AG09319 (cell line): Measurements from ENCODE around the gene ARMH1.
A peak's percentile ranks its signal among the peaks of the same experiment; 100 is the strongest.

Source experiments
- DNase-seq: peaks from one replicate; pipeline ENCODE4 v3.0.0-alpha.2; 2010; ENCODE audit warnings: low read depth; ENCODE audit errors: extremely low read depth
- TF ChIP-seq, protein P1 (sequence below): IDR thresholded peaks from 2 replicates; pipeline ENCODE4 v1.5.1; 2011; ENCODE audit warnings: low read depth, mild to moderate bottlenecking, inconsistent platforms, low read length, moderate library complexity

ARMH1 gene

DNA sequence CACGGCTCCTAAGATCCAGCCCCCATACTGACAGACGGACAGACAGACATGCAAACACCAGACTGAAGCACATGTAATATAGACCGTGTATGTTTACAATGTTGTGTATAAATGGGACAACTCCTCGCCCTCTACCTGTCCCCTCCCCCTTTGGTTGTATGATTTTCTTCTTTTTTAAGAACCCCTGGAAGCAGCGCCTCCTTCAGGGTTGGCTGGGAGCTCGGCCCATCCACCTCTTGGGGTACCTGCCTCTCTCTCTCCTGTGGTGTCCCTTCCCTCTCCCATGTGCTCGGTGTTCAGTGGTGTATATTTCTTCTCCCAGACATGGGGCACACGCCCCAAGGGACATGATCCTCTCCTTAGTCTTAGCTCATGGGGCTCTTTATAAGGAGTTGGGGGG, 23.4 kb upstream of the ARMH1 start:
- no peak for DNase-seq
- TF ChIP-seq, protein P1, sequence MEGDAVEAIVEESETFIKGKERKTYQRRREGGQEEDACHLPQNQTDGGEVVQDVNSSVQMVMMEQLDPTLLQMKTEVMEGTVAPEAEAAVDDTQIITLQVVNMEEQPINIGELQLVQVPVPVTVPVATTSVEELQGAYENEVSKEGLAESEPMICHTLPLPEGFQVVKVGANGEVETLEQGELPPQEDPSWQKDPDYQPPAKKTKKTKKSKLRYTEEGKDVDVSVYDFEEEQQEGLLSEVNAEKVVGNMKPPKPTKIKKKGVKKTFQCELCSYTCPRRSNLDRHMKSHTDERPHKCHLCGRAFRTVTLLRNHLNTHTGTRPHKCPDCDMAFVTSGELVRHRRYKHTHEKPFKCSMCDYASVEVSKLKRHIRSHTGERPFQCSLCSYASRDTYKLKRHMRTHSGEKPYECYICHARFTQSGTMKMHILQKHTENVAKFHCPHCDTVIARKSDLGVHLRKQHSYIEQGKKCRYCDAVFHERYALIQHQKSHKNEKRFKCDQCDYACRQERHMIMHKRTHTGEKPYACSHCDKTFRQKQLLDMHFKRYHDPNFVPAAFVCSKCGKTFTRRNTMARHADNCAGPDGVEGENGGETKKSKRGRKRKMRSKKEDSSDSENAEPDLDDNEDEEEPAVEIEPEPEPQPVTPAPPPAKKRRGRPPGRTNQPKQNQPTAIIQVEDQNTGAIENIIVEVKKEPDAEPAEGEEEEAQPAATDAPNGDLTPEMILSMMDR: no peak

DNA sequence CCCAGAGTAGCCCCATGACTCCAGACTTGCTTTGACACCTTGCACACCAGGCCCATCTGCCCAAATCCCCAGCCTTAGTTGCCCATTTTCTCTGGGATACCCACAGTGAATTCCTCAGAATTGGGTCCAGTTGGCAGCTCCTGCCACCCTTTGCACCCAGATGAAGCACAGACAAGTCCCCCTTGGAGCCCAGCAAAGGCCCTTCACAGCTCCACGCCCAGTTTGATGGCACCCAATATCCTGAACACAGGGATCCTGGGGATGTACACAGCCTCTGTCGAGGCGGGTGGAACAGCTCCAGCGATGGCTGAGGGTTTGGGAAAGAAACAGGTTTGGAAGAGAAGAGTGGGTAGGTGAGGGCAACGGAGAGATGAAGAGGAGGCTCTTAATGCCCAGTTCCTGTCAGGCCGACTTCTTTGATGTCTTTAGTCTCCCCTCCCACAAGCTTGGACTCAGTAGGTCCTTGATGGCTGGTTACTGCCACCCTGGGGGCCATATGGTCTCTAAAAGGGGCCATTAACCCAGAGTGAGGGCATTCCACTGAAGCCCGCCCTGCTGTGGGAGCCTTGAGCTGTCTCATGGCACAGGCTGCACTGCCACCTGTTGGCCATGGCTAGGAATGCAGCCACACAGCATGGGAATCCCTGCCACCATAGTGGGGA, 21.9 kb upstream of the ARMH1 start:
- TF ChIP-seq, protein P1: peak; percentile 96
- no peak for DNase-seq

DNA sequence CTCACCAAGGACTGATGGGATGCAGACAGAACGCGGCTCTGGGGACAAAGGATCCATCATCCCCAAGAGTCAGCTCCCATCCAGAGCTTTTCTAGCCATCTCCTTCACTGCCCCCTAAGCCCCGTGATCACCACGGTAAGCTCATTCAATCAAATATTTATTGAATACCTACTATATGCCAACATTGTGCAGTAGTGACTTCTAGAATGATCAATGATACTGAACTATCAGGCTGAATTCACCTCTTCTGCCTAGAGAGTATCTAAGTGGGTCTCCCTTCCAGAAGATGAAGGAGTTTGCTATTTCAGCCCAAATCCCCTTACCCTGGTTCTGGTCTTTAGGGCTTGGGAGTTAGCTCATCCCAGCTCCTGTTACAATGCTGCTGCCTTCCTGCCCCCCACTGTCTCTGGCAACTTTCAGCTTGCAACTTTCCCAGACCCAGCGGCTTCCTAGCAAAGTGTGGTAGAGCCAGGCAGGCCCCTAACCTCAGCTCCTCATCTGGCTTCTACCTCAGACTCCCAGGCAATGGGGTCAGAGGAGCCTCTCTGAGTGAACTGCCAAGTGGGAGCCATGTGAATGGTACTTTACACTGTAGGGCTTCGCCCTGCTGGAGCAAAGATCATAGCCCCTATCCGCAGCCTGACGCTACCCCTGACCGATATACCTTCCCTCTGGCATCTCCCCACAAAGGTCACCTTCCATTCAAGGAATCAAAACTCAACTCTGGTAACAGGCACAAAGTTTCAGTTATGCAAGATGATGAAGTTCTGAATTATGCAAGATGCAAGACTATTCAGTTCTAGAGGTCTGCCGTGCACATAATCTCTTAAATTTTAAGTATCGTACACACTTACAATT, 21.2 kb upstream of the ARMH1 start:
- TF ChIP-seq, protein P1: no peak
- no peak for DNase-seq

DNA sequence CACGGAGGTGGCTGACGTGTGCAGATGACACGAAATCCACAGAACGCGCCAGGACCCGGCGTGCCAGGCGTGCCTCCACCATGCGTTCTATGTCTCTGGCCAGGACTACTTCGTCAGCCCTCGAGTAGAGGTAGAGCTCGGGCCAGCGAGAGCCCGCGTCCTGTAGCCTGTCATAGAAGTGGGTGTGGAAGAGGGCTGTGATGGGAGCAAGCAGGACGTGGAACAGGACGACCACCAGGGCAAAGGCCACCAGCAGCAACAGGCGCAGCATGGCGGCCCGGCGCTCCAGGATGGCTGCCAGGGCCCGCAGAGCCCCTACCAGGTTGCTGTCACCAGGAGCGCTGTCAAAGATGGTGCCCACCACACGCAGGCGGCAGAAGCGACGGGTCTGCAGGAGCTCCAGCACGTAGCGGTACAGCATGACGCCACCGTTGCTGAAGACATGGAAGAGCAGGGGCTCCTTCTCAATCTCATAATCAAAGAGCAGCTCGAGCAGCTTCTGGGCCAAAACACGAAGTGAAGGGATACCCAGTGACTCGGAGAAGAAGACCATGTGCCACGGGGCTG, 19.8 kb upstream of the ARMH1 start:
- DNase-seq: no peak

DNA sequence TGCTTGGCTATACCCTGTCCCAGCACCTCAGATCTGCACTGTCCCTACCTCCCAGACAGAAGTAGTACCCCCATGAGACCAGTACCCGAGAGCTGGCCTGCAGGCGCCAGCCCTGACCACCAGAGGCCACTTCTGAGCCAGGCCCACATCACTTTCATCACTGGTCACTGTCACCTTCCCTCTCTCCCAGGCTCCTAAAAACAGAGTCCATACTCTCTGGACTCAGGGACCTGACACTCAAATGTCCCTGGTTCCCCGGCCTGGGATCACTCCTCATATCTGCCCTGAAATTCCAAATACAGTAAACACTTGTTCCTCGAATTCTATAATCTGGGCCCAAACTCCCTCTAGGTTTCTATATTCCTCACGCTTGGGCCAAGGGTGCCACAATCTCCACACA, 18.9 kb upstream of the ARMH1 start:
- no peak for DNase-seq
- TF ChIP-seq, protein P1: peak; percentile 82

More for the DNA sequence above, 19.8 kb upstream of the ARMH1 start:
- TF ChIP-seq, protein P1: no peak

DNA sequence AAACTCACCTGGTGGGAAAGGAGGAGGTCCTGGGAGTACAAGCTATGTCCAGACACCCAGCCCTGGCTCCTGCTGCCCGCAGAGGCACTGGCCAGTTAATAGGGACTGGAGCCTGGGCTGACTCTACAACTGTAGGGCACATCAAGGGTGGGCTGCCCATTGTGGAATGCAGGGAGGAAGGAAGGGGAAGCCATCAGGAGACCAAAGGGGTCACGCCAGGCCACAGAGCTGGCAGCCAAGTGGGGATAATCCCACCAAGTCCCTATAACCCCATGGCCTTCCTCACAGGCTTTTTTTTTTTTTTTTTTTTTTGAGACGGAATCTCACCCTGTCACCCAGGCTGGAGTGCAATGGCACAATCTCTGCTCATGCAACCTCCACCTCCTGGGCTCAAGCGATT, 14.9 kb upstream of the ARMH1 start:
- no peak for DNase-seq
- TF ChIP-seq, protein P1: no peak

DNA sequence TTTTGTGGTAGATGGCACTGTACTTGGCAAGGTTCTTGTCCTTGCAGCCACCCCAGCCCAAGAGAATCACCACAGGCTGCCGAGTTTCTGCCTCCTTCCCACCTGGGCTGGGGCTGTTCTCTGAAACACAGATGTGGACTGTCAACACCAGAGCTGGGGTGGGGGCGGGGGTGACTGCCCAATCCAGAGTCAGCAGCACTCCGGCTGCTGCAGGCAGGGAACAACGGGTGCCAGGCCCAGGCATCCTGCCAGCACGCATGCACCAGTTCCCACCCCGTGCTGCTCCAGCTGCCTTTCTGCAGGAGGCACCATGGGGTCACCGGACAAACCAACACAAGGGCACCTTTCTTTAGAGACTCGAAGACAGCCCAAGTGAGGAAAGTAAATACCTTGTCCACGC, 14.3 kb upstream of the ARMH1 start:
- no peak for DNase-seq
- TF ChIP-seq, protein P1: no peak
